ENCODE results near the gene HIGD1A. TPM values are rescaled to one million over a fixed set of nuclear protein-coding genes. Genes with fewer than 3 reads are reported as not detected.

Gene HIGD1A
- total and polyA plus RNA-seq, 2 of the 8 experiments (the other 6 are each of a cell fraction or from before 2014, with no cell fraction given), result 67.3 to 95.4 TPM

DNA sequence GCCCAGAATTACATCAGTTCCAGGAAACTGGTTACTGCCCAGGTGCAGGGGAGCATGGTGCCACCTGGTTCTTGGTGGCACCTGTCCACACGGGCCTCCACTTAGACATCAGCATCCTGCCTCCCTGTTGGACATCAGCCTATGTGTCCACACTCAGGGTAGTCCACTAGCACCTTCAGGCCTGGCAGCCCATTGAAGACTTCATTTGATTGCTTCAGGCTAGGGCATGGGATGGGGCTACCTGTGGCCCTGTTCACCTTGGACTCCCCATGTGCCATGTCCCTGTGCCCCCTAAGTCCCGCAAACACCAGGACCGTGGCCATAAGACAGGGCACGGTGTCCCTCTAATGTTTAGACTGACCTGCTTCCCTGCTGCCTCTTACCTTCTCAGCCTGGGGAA is 40.5 kb upstream of the HIGD1A start (continued):
- TF ChIP-seq HDAC6 (IDR thresholded peaks at IDR 0.05; ENCODE audit: low read depth, low read length) (no peak), KDM1A (IDR thresholded peaks at IDR 0.05; ENCODE audit: borderline replicate concordance, low read length) (no peak), CBX8 (IDR thresholded peaks at IDR 0.05; ENCODE audit: borderline replicate concordance, low read depth, low read length) (no peak), GABPA (IDR thresholded peaks at IDR 0.05; ENCODE audit: borderline replicate concordance, insufficient read depth, low read length) (no peak), BRCA1 (IDR thresholded peaks at IDR 0.05; ENCODE audit: low read depth, low read length) (no peak)

Measured in H1 (cell line).